DOHH2 (cell line): ENCODE measurements around the gene SLIT1.

Experiments
- EZH2phosphoT487 ChIP-seq: fragments of 200-600 bp; sonication (generic); IDR thresholded peaks from 2 replicates; pipeline ENCODE4 v1.6.1; 2017; ENCODE audit warnings: borderline replicate concordance, mild to moderate bottlenecking, antibody characterized with exemption, low read length, moderate library complexity, mixed read lengths
- TF ChIP-seq, protein P1 (sequence below): fragments of 200-600 bp; sonication (generic); IDR thresholded peaks from one replicate; pipeline ENCODE4 v1.5.1; 2014; ENCODE audit warnings: antibody characterized with exemption, mild to moderate bottlenecking, low read depth, low read length; ENCODE audit not compliant: poor library complexity, severe bottlenecking

DNA sequence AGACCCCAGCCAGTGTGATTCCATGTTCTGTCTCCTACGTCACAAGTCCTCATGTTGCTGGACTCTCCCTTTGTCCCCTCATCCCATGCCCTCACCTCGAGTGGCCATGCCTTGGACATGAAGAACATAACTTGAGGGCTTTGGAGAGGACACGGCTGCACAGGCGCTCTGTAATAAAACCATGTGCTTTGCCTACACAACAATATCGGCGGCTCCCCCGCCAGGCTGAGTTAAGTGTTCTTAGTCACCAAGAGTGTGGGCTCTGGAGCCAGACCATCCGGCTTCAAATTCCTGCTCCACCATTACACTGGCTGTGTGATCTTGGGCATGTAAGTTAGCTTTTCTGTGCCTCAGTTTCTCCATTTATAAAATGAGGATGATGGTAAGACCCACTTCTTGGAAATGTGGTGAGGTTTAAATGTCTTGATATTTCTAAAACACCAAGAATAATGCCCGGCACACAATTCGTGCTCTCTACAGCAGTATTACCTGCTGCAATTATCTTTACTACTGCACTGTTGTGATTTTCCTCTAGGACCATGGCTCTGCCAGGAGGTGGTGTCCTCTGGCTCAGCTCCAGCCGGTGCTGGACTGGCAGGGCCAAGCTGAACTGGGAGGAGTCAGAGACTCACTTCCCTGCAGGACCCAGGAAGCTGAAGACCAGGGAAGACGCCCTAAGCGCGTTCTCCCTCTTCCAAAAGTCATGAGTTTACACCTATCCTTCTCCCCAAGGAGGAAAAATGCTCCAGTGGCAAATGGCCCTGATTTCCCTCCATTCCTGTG lies 15.7 kb downstream of the SLIT1 start:
- TF ChIP-seq, protein P1, sequence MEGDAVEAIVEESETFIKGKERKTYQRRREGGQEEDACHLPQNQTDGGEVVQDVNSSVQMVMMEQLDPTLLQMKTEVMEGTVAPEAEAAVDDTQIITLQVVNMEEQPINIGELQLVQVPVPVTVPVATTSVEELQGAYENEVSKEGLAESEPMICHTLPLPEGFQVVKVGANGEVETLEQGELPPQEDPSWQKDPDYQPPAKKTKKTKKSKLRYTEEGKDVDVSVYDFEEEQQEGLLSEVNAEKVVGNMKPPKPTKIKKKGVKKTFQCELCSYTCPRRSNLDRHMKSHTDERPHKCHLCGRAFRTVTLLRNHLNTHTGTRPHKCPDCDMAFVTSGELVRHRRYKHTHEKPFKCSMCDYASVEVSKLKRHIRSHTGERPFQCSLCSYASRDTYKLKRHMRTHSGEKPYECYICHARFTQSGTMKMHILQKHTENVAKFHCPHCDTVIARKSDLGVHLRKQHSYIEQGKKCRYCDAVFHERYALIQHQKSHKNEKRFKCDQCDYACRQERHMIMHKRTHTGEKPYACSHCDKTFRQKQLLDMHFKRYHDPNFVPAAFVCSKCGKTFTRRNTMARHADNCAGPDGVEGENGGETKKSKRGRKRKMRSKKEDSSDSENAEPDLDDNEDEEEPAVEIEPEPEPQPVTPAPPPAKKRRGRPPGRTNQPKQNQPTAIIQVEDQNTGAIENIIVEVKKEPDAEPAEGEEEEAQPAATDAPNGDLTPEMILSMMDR: no peak
- TF ChIP-seq EZH2phosphoT487: no peak
